Spleen (tissue), 11 donors: ENCODE results near the gene SOX5. TPM values are rescaled to one million over a fixed set of nuclear protein-coding genes. Genes with fewer than 3 reads are reported as not detected.

Source experiments
- DNase-seq: peaks from one replicate; pipeline ENCODE4 v3.0.0-alpha.2; 2020
- H3K27ac ChIP-seq, 8 donors: fragments of 200-600 bp; sonication (generic) in 7 of 8; 1 replicate in 4 of 8; 2 replicates in 4 of 8; pipeline versions ENCODE4 v1.5.0 to v1.8.0; 2016 to 2021; ENCODE audit warnings: inconsistent platforms in 4 of 8, mild to moderate bottlenecking in 4 of 8, moderate library complexity in 1 of 8
- H3K27me3 ChIP-seq, 7 donors: fragments of 200-600 bp; sonication (generic) in 6 of 7; replicated peaks in 1 of 7; 1 replicate in 4 of 7; 2 replicates in 3 of 7; pipeline versions ENCODE4 v1.5.0 to v1.8.0; 2016 to 2021; ENCODE audit warnings: inconsistent platforms in 3 of 7, mild to moderate bottlenecking in 1 of 7
- H3K36me3 ChIP-seq, 6 donors: fragments of 200-600 bp; sonication (generic) in 5 of 6; 1 replicate in 4 of 6; 2 replicates in 2 of 6; pipeline versions ENCODE4 v1.5.0 to v1.8.0; 2016 to 2021; ENCODE audit warnings: inconsistent platforms in 2 of 6
- H3K4me1 ChIP-seq, 6 donors: fragments of 200-600 bp; sonication (generic) in 5 of 6; 1 replicate in 3 of 6; 2 replicates in 3 of 6; pipeline versions ENCODE4 v1.5.0 to v1.8.0; 2016 to 2021; ENCODE audit warnings: inconsistent platforms in 3 of 6
- H3K4me3 ChIP-seq, 8 donors: fragments of 200-600 bp; sonication (generic) in 7 of 8; 1 replicate in 4 of 8; 2 replicates in 4 of 8; pipeline versions ENCODE4 v1.5.0 to v1.8.0; 2016 to 2021; ENCODE audit warnings: inconsistent platforms in 4 of 8, mild to moderate bottlenecking in 4 of 8, moderate library complexity in 2 of 8
- H3K9me3 ChIP-seq, 8 donors: fragments of 200-600 bp; sonication (generic) in 7 of 8; 1 replicate in 4 of 8; 2 replicates in 4 of 8; pipeline versions ENCODE4 v1.5.0 to v1.8.0; 2016 to 2021; ENCODE audit warnings: inconsistent platforms in 4 of 8
- CTCF ChIP-seq, 11 experiments: fragments of 200-600 bp in 7 of 11; fragments of 450-650 bp in 4 of 11; sonication (generic) in 4 of 11; IDR thresholded peaks in 8 of 11; conservative IDR thresholded peaks in 3 of 11; 1 replicate in 7 of 11; 2 replicates in 4 of 11; pipeline versions ENCODE4 v1.4.0 to v1.8.0; 2016 to 2021; ENCODE audit warnings: antibody characterized with exemption in 11 of 11, inconsistent platforms in 4 of 11, mild to moderate bottlenecking in 1 of 11
- POLR2A ChIP-seq, 3 donors: fragments of 450-650 bp; IDR thresholded peaks; one replicate each; pipeline ENCODE4 v1.5.1; 2017; ENCODE audit warnings: antibody characterized with exemption in 3 of 3, mild to moderate bottlenecking in 1 of 3
- POLR2AphosphoS5 ChIP-seq, 3 donors: sonication (generic); formaldehyde crosslinking; IDR thresholded peaks; one replicate each; pipeline ENCODE4 v1.5.1; 2017; ENCODE audit warnings: antibody characterized with exemption in 3 of 3
- WGBS, 5 donors: extraction: QIAGEN DNeasy Blood & Tissue Kit in 3 of 5; methylation state at CpG; one replicate each; pipeline versions ENCODE4 v1.1.5 to v1.1.7; 2013 to 2018; 5-methylcytosine and 5-hydroxymethylcytosine counted together
- intact Hi-C: fragments of 100-400 bp; cut with DNase I; formaldehyde crosslinking; loops from one replicate; pipeline ENCODE4 v1.15.0; 2023; ENCODE audit warnings: low total_unique reads
- polyA plus RNA-seq, 3 donors: library from polyadenylated mRNA; stranded (reverse); fragments of 200-250 nt; gene quantifications; one replicate each; pipeline ENCODE4 v1.2.1, GENCODE V29; 2013
- total RNA-seq, 7 donors: library from RNA; depleted of rRNA in 3 of 7; stranded (reverse); fragments of >200 nt in 3 of 7; fragmentation: NEBNext Ultra II Directional in 4 of 7; extraction: Animal tissue kit (Norgen Biotek cat#: 25700) in 4 of 7; gene quantifications; one replicate each; pipeline versions ENCODE4 v1.1.0 to v1.2.1, GENCODE V29; 2016 to 2021
- donor health status: healthy with polysubstance abuse.
- donor health status: DM: no; HTN: no; CAD: no; lungs with moderate emphysema.
- donor health status: DM: no; HTN: no; CAD: no.
- donor health status: Bipolar disorder and iron deficiency.
- donor health status: healthy.
- donor health status: DM: no; HTN: no; CAD: no.
- donor health status: DM: yes; HTN: yes; CAD: no.

Gene SOX5
- total and polyA plus RNA-seq, 10 donors = 0.20 to 21.3 (median 8.7) TPM

- no peak overlapping the region for H3K27ac ChIP-seq
- no peaks in the 10 kb centered on the region for H3K36me3 ChIP-seq
- intact Hi-C loops = no loop called here
- DNase-seq = no peak
- TF ChIP-seq POLR2AphosphoS5 (IDR thresholded peaks at IDR 0.05) = no peak
- no peak for TF ChIP-seq CTCF (IDR thresholded peaks at IDR 0.05 in 8 of 11, conservative IDR thresholded peaks at IDR 0.05 in 3 of 11)
- no peak for TF ChIP-seq POLR2A (IDR thresholded peaks at IDR 0.05)
- H3K4me1 ChIP-seq = no peaks in the 10 kb centered on the region
- 71 to 87% (median 80%) methylated on average over 3 of the region's 3 CpGs for WGBS, 5 donors
- H3K9me3 ChIP-seq = no peaks in the 10 kb centered on the region
- no peaks in the 10 kb centered on the region for H3K27me3 ChIP-seq
- H3K4me3 ChIP-seq = no peak overlapping the region
These were observed 58.4 kb downstream of the SOX5 start for GRCh38 chr12:23891115-23891514.

GRCh38 chr12:23889069-23889440 is 60.4 kb downstream of the SOX5 start:
- Histone ChIP-seq H3K36me3 (no peaks in the 10 kb centered on the region), H3K9me3 (no peaks in the 10 kb centered on the region), H3K4me1 (no peaks in the 10 kb centered on the region), H3K27ac (no peak overlapping the region), H3K27me3 (no peaks in the 10 kb centered on the region), H3K4me3 (no peak overlapping the region)
- intact Hi-C loops = no loop called here
- DNase-seq = no peak
- no peak for TF ChIP-seq POLR2AphosphoS5 (IDR thresholded peaks at IDR 0.05)
- TF ChIP-seq POLR2A (IDR thresholded peaks at IDR 0.05) = no peak
- TF ChIP-seq CTCF (IDR thresholded peaks at IDR 0.05 in 8 of 11, conservative IDR thresholded peaks at IDR 0.05 in 3 of 11) = no peak
- 88 to 93% (median 89%) methylated on average over 4 of the region's 4 CpGs for WGBS, 5 donors

DNA sequence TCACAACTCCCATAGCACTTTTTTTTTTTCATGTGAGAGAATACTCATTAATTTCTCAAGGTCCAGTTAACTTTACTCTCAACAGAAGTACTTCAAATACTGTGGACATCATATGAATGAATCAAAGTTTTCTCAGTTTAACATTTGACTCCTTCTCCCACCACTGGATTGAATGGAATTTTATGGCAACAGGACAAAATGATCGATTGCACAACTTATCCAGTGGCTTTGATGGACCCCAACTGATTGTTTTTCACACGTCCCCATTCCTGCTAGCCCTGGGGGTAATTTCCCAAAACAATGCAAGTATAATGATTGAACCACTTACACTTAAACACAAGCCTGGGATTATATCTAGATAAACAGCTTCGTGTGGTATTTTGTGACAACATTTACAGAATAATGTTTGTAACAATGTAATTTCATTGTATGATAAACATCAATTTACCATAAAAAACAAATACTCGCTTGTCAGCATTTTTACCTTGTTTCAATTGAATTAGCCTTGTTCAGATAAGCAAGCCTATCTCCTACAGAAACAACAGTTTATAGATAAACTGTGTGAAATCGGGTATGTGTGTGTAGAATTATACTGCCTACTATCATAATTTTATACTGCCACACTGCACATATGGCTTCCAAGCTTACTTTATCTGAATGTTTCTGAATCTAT is 60.9 kb downstream of the SOX5 start:
- TF ChIP-seq POLR2AphosphoS5 (IDR thresholded peaks at IDR 0.05) = no peak
- no peak for TF ChIP-seq POLR2A (IDR thresholded peaks at IDR 0.05)
- TF ChIP-seq CTCF (IDR thresholded peaks at IDR 0.05 in 8 of 11, conservative IDR thresholded peaks at IDR 0.05 in 3 of 11) = no peak
- 75 to 82% (median 78%) methylated on average over 5 of the region's 5 CpGs for WGBS, 5 donors
- intact Hi-C loops = no loop called here
- H3K4me1 ChIP-seq = no peaks in the 10 kb centered on the region
- DNase-seq = no peak
- H3K4me3 ChIP-seq = no peak overlapping the region
- no peak overlapping the region for H3K27ac ChIP-seq
- H3K9me3 ChIP-seq = no peaks in the 10 kb centered on the region
- no peaks in the 10 kb centered on the region for H3K27me3 ChIP-seq
- no peaks in the 10 kb centered on the region for H3K36me3 ChIP-seq

DNA sequence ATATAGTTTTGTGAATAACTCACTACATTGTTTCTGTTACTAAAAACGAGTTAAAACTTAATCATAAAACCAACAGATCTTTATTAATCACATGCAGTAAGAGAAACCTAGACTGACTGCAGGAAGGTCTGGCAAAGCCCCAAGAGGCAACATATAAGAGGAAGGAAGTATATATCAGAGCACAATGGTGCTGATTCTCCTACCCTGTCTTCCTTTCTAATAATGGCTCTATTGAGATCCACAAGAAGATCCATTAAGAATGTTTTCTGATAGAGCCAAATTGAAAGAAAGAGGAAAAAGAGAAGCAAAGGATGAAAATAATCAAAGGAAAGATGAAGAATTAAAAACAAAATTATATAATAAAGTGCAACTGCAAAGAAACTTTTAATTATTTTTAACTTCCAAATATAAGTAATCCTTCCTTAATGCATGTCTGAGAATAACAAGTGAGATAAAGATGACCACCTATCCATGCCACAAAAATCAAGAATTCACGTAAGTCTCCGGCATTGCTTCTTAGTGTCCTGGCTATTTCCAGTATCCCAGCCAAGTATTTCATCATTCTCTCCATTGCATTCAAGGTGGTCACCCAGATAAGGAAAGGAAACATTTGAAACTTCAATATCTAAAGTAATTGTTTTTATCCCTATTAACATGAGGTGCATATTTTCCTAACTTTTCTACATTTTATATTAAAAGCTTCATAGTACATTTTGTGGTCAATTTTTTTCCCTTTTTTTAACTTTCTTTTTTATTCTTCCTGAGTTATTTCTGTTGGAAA is 62.2 kb downstream of the SOX5 start:
- Histone ChIP-seq H3K9me3 (no peaks in the 10 kb centered on the region), H3K4me3 (no peak overlapping the region), H3K27me3 (no peaks in the 10 kb centered on the region), H3K36me3 (no peaks in the 10 kb centered on the region), H3K4me1 (no peaks in the 10 kb centered on the region), H3K27ac (no peak overlapping the region)
- TF ChIP-seq CTCF (IDR thresholded peaks at IDR 0.05 in 8 of 11, conservative IDR thresholded peaks at IDR 0.05 in 3 of 11) = no peak
- no peak for TF ChIP-seq POLR2AphosphoS5 (IDR thresholded peaks at IDR 0.05)
- TF ChIP-seq POLR2A (IDR thresholded peaks at IDR 0.05) = no peak
- WGBS, 5 donors = 53 to 60% (median 60%) methylated on average over 3 of the region's 3 CpGs
- DNase-seq = no peak
- intact Hi-C loops = no loop called here
